Measurements from ENCODE around the gene CDH2.

CDH2 gene

DNA sequence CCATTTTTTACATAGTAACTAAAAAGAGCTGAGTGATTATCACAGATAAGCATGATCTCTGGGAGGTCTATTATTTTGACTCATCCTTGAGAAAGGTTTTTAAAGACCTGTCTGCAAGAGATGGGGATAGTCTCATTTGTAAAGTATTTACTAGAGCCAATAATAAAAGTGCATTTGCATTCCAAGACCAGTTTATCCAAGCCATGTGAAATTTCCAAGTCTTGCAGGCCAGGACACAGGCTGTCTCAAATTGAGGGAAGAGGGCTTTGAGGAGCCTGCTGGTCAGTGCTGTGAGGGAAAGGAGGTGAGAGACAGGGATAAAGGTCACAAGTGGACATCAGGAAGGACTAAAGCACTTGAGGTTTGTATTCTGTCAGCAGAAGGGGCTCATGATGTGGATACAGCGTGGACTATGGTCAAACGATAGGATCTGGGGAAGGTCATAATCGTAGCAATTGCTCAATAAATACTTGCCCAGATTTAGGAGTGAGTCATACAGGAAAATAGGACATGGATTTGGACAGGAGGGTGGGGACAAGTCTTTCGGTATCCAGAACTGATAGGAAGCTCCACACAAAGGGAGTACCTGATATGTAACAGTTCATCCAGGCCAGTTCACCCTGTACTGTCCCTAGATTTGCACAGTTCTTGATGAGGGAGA lies 6.6 kb upstream of the CDH2 start:
- peaks cover 14% of the 10 kb centered on the region for H3K4me1 ChIP-seq (ENCODE audit: control insufficient read depth, insufficient read depth, low read length)
- H3K4me2 ChIP-seq (ENCODE audit: low read length): peak overlapping the region; percentile 43
- H3K4me3 ChIP-seq (ENCODE audit: low read length): no peak overlapping the region
- H3K36me3 ChIP-seq (ENCODE audit: insufficient read depth, low read length): no peaks in the 10 kb centered on the region
- no peaks in the 10 kb centered on the region for H3K27me3 ChIP-seq (ENCODE audit: control insufficient read depth, insufficient read depth, low read length)
- H3K9ac ChIP-seq (ENCODE audit: low read depth, low read length): no peak overlapping the region
- no peaks in the 10 kb centered on the region for H3K9me3 ChIP-seq (replicated peaks; ENCODE audit: low read length)

GRCh38 chr18:28181616-28182015 lies 4.7 kb upstream of the CDH2 start:
- Histone ChIP-seq H3K4me3 (ENCODE audit: low read length) (no peak overlapping the region), H3K4me1 (ENCODE audit: control insufficient read depth, insufficient read depth, low read length) (peaks cover 17% of the 10 kb centered on the region), H3K4me2 (ENCODE audit: low read length) (no peak overlapping the region), H3K27me3 (ENCODE audit: control insufficient read depth, insufficient read depth, low read length) (no peaks in the 10 kb centered on the region), H3K9me3 (replicated peaks; ENCODE audit: low read length) (no peaks in the 10 kb centered on the region), H3K9ac (ENCODE audit: low read depth, low read length) (no peak overlapping the region), H3K36me3 (ENCODE audit: insufficient read depth, low read length) (no peaks in the 10 kb centered on the region)

GRCh38 chr18:28178720-28179119 lies 1.8 kb upstream of the CDH2 start:
- peak overlapping the region; percentile 90 for H3K4me3 ChIP-seq (ENCODE audit: low read length)
- H3K9ac ChIP-seq (ENCODE audit: low read depth, low read length): peak overlapping the region; percentile 77
- no peaks in the 10 kb centered on the region for H3K27me3 ChIP-seq (ENCODE audit: control insufficient read depth, insufficient read depth, low read length)
- H3K4me1 ChIP-seq (ENCODE audit: control insufficient read depth, insufficient read depth, low read length): peaks cover 26% of the 10 kb centered on the region
- no peaks in the 10 kb centered on the region for H3K36me3 ChIP-seq (ENCODE audit: insufficient read depth, low read length)
- no peaks in the 10 kb centered on the region for H3K9me3 ChIP-seq (replicated peaks; ENCODE audit: low read length)
- peak overlapping the region; percentile 92 for H3K4me2 ChIP-seq (ENCODE audit: low read length)

DNA sequence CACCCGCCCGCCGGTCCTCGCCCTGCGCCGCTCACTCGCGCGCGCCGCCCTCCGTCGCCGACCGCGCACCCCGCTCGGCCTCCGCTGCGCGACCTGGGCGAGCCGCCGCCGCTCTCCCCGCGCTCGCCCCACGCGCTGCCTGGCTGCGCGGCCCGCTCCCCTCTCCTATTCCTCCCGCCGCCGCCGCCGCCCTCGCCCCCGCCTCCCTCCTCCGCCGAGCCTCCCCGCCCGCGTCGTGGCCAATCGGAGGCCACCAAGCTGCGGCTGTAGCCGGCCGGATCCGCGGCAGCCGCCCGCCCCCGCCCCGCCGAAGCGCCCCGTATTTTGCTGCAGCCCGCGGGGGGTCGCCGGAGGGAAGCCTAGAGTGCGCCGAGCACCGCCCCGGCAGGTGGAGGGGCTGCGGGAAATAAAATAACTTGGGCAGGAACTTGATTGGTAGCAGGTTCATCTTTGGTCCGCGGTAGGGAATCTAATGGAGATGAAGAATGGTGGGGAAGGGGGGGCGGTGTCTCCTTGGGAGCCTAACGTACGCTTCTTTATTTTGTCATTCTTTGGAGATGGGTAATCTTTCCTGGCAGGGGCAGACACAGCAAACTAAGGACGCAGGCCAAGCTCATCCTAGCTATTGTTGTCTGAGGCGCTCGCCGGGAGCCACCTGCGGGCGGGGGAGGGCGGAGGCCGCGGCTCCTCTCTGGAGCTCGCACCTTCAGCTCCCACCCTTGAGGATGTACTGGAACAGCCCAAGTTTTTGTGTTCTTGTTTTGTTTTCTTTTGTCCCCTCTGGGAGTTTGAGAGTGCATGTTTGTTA lies 1.1 kb upstream of the CDH2 start:
- Histone ChIP-seq H3K4me1 (ENCODE audit: control insufficient read depth, insufficient read depth, low read length) (peaks cover 25% of the 10 kb centered on the region), H3K9ac (ENCODE audit: low read depth, low read length) (peak overlapping the region; percentile 87), H3K9me3 (replicated peaks; ENCODE audit: low read length) (no peaks in the 10 kb centered on the region), H3K4me2 (ENCODE audit: low read length) (peak overlapping the region; percentile 92), H3K4me3 (ENCODE audit: low read length) (peak overlapping the region; percentile 90), H3K27me3 (ENCODE audit: control insufficient read depth, insufficient read depth, low read length) (no peaks in the 10 kb centered on the region), H3K36me3 (ENCODE audit: insufficient read depth, low read length) (no peaks in the 10 kb centered on the region)

DNA sequence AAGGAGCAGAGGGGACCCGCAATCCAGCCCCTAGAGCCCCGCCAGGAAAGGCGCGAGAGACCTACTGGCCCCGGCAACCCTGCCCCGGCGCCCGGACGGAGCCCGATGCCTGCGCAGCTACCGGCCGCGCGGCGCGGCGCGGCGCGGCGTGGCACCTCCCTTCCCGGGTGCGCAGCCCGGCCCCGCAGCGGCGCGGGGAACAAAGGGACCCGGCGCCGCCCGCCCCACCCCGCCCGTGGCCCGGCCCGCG lies 307 bp downstream of the CDH2 start:
- Histone ChIP-seq H3K4me1 (ENCODE audit: control insufficient read depth, insufficient read depth, low read length) (peaks cover 30% of the 10 kb centered on the region), H3K36me3 (ENCODE audit: insufficient read depth, low read length) (no peaks in the 10 kb centered on the region), H3K4me3 (ENCODE audit: low read length) (peak overlapping the region; percentile 90), H3K9me3 (replicated peaks; ENCODE audit: low read length) (no peaks in the 10 kb centered on the region), H3K9ac (ENCODE audit: low read depth, low read length) (peak overlapping the region; percentile 87), H3K27me3 (ENCODE audit: control insufficient read depth, insufficient read depth, low read length) (no peaks in the 10 kb centered on the region), H3K4me2 (ENCODE audit: low read length) (peak overlapping the region; percentile 86)

- peak overlapping the region; percentile 90 for H3K4me3 ChIP-seq (ENCODE audit: low read length)
- no peaks in the 10 kb centered on the region for H3K9me3 ChIP-seq (replicated peaks; ENCODE audit: low read length)
- peak overlapping the region; percentile 87 for H3K9ac ChIP-seq (ENCODE audit: low read depth, low read length)
- no peaks in the 10 kb centered on the region for H3K27me3 ChIP-seq (ENCODE audit: control insufficient read depth, insufficient read depth, low read length)
- peaks cover 30% of the 10 kb centered on the region for H3K4me1 ChIP-seq (ENCODE audit: control insufficient read depth, insufficient read depth, low read length)
- H3K36me3 ChIP-seq (ENCODE audit: insufficient read depth, low read length): no peaks in the 10 kb centered on the region
- peak overlapping the region; percentile 86 for H3K4me2 ChIP-seq (ENCODE audit: low read length)
Measured at GRCh38 chr18:28175930-28176697, 816 bp downstream of the CDH2 start.

DNA sequence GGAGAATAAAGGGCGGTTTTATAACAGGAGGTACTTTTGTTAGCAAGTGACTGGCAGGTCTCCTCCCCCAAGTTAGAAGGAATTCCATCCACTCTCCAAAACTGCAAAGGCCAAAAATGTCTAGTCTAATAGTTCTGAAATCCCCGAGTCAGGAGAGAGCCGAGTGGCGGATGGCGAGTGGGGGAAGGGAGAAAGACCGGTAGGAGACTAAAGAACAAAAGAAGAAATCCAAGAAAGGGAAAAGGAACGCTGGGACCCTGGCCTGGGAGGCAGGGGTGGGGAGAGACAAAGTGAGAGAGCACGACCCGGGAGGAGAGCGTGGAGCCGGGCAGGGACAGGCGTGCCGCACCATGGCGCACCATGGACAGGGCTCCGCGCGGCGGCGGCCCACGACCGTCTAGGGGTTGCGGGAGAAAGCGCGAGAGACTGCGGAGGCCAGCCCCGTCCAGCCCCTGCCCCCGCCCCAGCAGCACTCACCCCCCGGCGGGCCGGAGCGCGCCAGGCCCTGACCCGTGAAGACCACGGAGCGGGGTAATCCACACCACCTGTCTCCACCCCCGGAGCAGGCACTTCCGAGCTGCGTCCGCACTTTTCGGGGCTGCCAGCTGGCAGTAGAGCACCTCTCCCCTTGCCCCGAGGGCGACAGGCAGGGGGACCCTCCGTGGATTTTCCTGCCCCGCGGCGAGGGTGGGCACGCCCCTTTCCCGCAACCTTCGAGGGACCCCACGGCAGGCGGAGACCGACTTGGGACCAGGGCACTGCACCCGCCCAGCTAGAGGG lies 1.6 kb downstream of the CDH2 start:
- H3K4me1 ChIP-seq (ENCODE audit: control insufficient read depth, insufficient read depth, low read length): peaks cover 30% of the 10 kb centered on the region
- H3K27me3 ChIP-seq (ENCODE audit: control insufficient read depth, insufficient read depth, low read length): no peaks in the 10 kb centered on the region
- H3K9me3 ChIP-seq (replicated peaks; ENCODE audit: low read length): no peaks in the 10 kb centered on the region
- peak overlapping the region; percentile 87 for H3K9ac ChIP-seq (ENCODE audit: low read depth, low read length)
- H3K4me2 ChIP-seq (ENCODE audit: low read length): peak overlapping the region; percentile 86
- peak overlapping the region; percentile 90 for H3K4me3 ChIP-seq (ENCODE audit: low read length)
- H3K36me3 ChIP-seq (ENCODE audit: insufficient read depth, low read length): no peaks in the 10 kb centered on the region

- Histone ChIP-seq H3K9me3 (replicated peaks; ENCODE audit: low read length) (no peaks in the 10 kb centered on the region), H3K4me1 (ENCODE audit: control insufficient read depth, insufficient read depth, low read length) (peaks cover 30% of the 10 kb centered on the region), H3K4me2 (ENCODE audit: low read length) (peak overlapping the region; percentile 86), H3K27me3 (ENCODE audit: control insufficient read depth, insufficient read depth, low read length) (no peaks in the 10 kb centered on the region), H3K4me3 (ENCODE audit: low read length) (peak overlapping the region; percentile 90), H3K36me3 (ENCODE audit: insufficient read depth, low read length) (no peaks in the 10 kb centered on the region), H3K9ac (ENCODE audit: low read depth, low read length) (peak overlapping the region; percentile 87)
Measured at GRCh38 chr18:28174181-28174905, 2.6 kb downstream of the CDH2 start.

GRCh38 chr18:28171837-28172236 lies 5.1 kb downstream of the CDH2 start:
- no peaks in the 10 kb centered on the region for H3K36me3 ChIP-seq (ENCODE audit: insufficient read depth, low read length)
- no peaks in the 10 kb centered on the region for H3K27me3 ChIP-seq (ENCODE audit: control insufficient read depth, insufficient read depth, low read length)
- H3K4me3 ChIP-seq (ENCODE audit: low read length): no peak overlapping the region
- no peaks in the 10 kb centered on the region for H3K9me3 ChIP-seq (replicated peaks; ENCODE audit: low read length)
- H3K4me1 ChIP-seq (ENCODE audit: control insufficient read depth, insufficient read depth, low read length): peaks cover 40% of the 10 kb centered on the region
- H3K4me2 ChIP-seq (ENCODE audit: low read length): no peak overlapping the region
- no peak overlapping the region for H3K9ac ChIP-seq (ENCODE audit: low read depth, low read length)

DNA sequence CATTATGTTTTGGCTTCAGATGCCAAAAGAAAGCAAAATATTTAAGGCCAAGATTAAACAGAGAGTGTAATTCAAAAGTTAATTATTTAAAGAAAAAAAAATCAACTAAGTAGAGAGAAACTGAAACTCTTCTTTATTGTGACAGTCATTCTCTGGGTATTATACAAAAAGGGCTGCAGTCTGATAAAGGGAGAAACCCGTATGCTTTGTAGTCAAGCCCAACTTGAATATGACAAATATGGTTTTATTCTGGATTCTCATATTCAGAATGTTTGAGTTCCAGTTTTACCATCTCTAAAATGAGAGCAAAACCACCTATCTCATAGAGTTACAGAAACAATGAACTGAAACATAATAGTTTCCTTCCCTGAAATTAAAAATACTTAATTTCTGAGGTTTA lies 8.2 kb downstream of the CDH2 start:
- Histone ChIP-seq H3K9me3 (replicated peaks; ENCODE audit: low read length) (no peaks in the 10 kb centered on the region), H3K4me3 (ENCODE audit: low read length) (no peak overlapping the region), H3K27me3 (ENCODE audit: control insufficient read depth, insufficient read depth, low read length) (no peaks in the 10 kb centered on the region), H3K9ac (ENCODE audit: low read depth, low read length) (peak overlapping the region; percentile 17), H3K4me1 (ENCODE audit: control insufficient read depth, insufficient read depth, low read length) (peaks cover 29% of the 10 kb centered on the region), H3K4me2 (ENCODE audit: low read length) (peak overlapping the region; percentile 27), H3K36me3 (ENCODE audit: insufficient read depth, low read length) (no peaks in the 10 kb centered on the region)

Measured in skeletal muscle satellite cell (primary cell).